Stomach smooth muscle (tissue), 2 donors: ENCODE data around the gene OGFOD3.

Experiments
- H3K27ac ChIP-seq: one replicate; pipeline ENCODE4 v1.7.0; 2013; ENCODE audit warnings: mild to moderate bottlenecking, low read length, inconsistent platforms
- H3K27me3 ChIP-seq, 2 donors: one replicate each; pipeline ENCODE4 v1.7.0; 2013; ENCODE audit warnings: low read length in 2 of 2; ENCODE audit not compliant: insufficient read depth in 2 of 2, control insufficient read depth in 1 of 2
- H3K36me3 ChIP-seq, 2 donors: one replicate each; pipeline ENCODE4 v1.7.0; 2013; ENCODE audit warnings: low read length in 2 of 2; ENCODE audit not compliant: control insufficient read depth in 2 of 2, insufficient read depth in 2 of 2
- H3K4me1 ChIP-seq: one replicate; pipeline ENCODE4 v1.7.0; 2013; ENCODE audit warnings: low read length; ENCODE audit not compliant: control insufficient read depth, insufficient read depth
- H3K4me3 ChIP-seq, 2 donors: one replicate each; pipeline ENCODE4 v1.7.0; 2013; ENCODE audit warnings: low read length in 2 of 2
- H3K9ac ChIP-seq, 2 donors: one replicate each; pipeline ENCODE4 v1.7.0; 2013; ENCODE audit warnings: low read length in 2 of 2, mild to moderate bottlenecking in 1 of 2
- H3K9me3 ChIP-seq, 2 donors: one replicate each; pipeline ENCODE4 v1.7.0; 2013; ENCODE audit warnings: low read length in 2 of 2; ENCODE audit not compliant: control insufficient read depth in 2 of 2
- donor health status: healthy.
- donor health status: Pancreatic carcinoma.

The OGFOD3 gene

GRCh38 chr17:82446124-82446523, 27.7 kb upstream of the OGFOD3 start:
- H3K27ac ChIP-seq, result no peak overlapping the region
- H3K9me3 ChIP-seq, result no peaks in the 10 kb centered on the region
- H3K4me1 ChIP-seq, result peaks cover 21% of the 10 kb centered on the region
- no peak overlapping the region for H3K4me3 ChIP-seq
- peaks cover 4 to 8% of the 10 kb centered on the region in 2 donors for H3K36me3 ChIP-seq
- no peak overlapping the region for H3K9ac ChIP-seq
- no peaks in the 10 kb centered on the region for H3K27me3 ChIP-seq

GRCh38 chr17:82445542-82445941, 27.2 kb upstream of the OGFOD3 start:
- Histone ChIP-seq H3K9me3 (no peaks in the 10 kb centered on the region), H3K36me3 (peaks cover 4 to 8% of the 10 kb centered on the region in 2 donors)

GRCh38 chr17:82444941-82445521, 26.6 kb upstream of the OGFOD3 start:
- Histone ChIP-seq H3K9me3 (no peaks in the 10 kb centered on the region), H3K9ac (no peak overlapping the region), H3K4me3 (no peak overlapping the region), H3K4me1 (peaks cover 19% of the 10 kb centered on the region), H3K27me3 (no peaks in the 10 kb centered on the region), H3K27ac (no peak overlapping the region), H3K36me3 (peaks cover 4 to 8% of the 10 kb centered on the region in 2 donors)

More at GRCh38 chr17:82445542-82445941, 27.2 kb upstream of the OGFOD3 start:
- no peak overlapping the region for H3K9ac ChIP-seq
- H3K4me1 ChIP-seq, result peaks cover 21% of the 10 kb centered on the region
- no peak overlapping the region for H3K27ac ChIP-seq
- no peaks in the 10 kb centered on the region for H3K27me3 ChIP-seq
- no peak overlapping the region for H3K4me3 ChIP-seq

DNA sequence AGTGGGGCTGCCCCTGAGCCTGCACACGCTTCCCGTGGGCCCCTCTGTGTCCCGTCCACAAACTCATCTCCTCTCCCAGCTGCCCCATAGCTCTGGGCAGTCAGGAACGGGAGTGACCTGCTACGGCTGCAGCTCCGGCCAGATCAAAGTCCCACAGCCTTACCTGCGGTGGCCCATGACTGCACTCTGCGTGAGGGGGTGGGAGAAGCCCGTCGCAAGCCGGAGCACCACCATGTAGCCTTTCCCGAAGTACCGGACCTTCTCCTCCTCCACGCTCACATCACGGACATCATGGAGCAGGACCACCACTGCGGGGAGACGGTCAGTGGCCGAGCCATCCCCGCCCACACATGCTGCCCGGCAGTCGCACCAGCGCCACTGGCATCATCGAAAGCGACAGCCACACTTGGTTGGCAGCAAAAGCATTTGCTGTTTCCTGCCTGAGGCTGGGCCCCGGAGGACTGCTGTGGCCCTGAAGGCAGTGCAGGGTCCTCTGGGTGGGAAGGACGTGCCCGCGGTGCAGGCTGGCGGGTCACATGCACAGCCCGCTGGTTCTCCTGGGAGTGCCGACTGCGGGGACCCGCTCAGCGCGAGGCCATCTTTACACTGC, 26.0 kb upstream of the OGFOD3 start:
- H3K9ac ChIP-seq, result no peak overlapping the region
- H3K27ac ChIP-seq, result no peak overlapping the region
- peaks cover 13% of the 10 kb centered on the region for H3K4me1 ChIP-seq
- no peaks in the 10 kb centered on the region for H3K27me3 ChIP-seq
- H3K4me3 ChIP-seq, result no peak overlapping the region
- H3K36me3 ChIP-seq, result peaks cover 4 to 8% of the 10 kb centered on the region in 2 donors
- H3K9me3 ChIP-seq, result no peaks in the 10 kb centered on the region

DNA sequence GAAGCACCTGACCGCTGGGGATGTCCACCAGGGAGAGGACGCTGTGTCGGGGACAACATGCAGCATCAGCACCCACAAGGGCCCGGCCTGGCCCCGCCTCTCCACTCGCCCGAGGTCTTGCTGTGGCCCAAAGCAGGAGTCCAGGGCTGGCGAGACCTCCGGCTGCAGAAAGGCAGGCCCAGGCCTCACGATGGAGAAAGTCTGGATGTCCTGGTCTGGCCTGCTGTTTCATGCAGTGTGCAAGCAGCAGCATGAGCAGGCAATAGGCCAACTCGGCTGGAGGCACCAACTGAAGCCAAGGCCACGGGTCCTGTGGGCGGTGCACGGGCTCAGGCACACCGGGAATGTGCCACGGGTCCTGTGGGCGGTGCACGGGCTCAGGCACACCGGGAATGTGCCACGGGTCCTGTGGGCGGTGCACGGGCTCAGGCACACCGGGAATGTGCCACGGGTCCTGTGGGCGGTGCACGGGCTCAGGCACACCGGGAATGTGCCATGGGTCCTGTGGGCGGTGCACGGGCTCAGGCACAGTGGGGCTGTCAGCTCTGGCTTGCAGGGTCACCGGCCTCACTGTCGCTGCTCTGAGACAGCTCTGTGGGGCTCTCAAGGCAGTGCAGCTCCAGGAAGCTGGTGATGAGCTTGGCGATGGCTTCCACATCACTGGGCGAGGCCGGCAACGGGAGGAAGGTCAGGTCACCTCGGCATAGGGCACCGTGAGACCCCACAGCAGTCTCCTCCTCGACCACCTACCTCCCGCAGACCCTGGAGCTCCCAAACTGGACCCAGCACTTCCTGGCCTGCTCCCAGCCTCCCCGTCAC, 25.3 kb upstream of the OGFOD3 start:
- no peaks in the 10 kb centered on the region for H3K9me3 ChIP-seq
- H3K4me3 ChIP-seq, result no peak overlapping the region
- H3K27me3 ChIP-seq, result no peaks in the 10 kb centered on the region
- H3K4me1 ChIP-seq, result peaks cover 8% of the 10 kb centered on the region
- peaks cover 4 to 8% of the 10 kb centered on the region in 2 donors for H3K36me3 ChIP-seq
- no peak overlapping the region for H3K27ac ChIP-seq
- H3K9ac ChIP-seq, result no peak overlapping the region

DNA sequence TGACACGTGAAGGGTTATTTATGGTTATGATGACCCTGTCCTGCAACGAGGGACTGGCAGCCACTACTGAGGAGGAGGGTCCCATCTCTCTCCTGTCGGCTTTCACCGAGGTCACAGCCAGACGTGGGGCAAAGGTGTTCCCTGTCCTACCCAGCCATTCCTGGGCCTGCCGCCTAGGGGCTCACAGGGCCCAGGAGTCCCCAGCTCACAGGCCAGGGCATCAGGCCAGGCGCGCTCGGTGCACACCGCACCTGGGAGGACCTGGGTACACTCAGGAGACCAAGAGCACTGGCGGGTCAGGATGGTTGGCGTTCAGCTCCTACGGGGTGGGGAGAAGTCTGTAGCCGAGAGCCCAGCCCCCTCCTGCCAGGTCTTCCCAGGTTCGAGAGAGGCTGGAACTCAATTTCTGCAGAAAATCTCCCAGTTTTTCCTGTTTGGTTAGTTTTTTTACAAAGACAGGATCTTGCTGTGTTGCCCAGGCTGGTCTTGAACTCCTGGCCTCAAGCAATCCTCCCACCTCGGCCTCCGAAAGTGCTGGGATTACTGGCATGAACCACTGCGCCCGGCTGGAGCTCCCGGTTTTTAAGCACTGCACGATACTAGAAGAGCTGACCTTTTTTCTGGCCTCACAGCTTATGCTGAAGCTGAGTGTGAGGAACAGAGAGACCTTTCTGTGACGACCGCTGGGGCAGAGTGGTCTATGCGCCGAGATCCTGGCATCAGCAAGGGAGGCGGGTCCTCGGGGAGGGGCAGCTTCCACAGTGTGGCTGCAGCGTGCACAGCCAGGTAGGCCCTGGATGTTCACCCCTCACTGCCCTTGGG, 24.5 kb upstream of the OGFOD3 start:
- H3K9ac ChIP-seq, result no peak overlapping the region

DNA sequence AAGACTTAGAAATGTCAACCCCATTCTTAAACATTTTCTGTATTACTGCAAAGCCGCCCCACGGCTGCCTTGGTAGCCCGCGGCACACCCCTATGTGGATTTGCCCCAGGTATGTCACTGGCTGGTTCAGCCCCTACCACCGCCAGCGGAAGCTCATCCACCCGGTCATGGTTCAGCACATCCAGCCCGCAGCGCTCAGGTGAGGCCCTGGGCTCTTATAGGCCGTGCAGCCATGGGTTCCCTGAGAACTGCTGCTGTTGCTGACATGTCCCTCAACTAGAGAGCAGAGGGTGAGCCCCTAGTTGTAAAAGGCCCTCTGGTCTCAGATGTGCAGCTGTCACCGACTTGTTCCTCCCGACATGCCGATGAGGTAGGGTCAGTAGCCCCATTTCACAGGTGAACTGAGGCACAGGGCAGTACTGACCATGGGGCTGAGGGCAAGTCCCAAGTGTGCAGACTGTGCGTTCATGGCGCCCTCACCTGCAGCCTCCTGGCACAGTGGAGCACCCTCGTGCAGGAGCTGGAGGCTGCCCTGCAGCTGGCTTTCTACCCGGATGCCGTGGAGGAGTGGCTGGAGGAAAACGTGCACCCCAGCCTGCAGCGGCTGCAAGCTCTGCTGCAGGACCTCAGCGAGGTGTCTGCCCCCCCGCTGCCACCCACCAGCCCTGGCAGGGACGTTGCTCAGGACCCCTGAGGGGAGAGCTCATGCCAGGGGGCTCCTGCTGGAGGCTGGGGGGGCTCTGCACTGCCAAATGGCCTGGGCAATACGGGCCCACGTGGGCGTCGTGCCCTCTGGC, 23.5 kb upstream of the OGFOD3 start:
- H3K4me3 ChIP-seq, result no peak overlapping the region
- H3K36me3 ChIP-seq, result peaks cover 4 to 8% of the 10 kb centered on the region in 2 donors
- H3K9me3 ChIP-seq, result no peaks in the 10 kb centered on the region
- H3K27ac ChIP-seq, result no peak overlapping the region
- no peak overlapping the region for H3K9ac ChIP-seq
- peaks cover 8% of the 10 kb centered on the region for H3K4me1 ChIP-seq
- no peaks in the 10 kb centered on the region for H3K27me3 ChIP-seq

More for the DNA sequence above, 24.5 kb upstream of the OGFOD3 start:
- H3K36me3 ChIP-seq, result peaks cover 4 to 8% of the 10 kb centered on the region in 2 donors
- H3K27ac ChIP-seq, result no peak overlapping the region
- H3K9me3 ChIP-seq, result no peaks in the 10 kb centered on the region
- H3K27me3 ChIP-seq, result no peaks in the 10 kb centered on the region
- H3K4me3 ChIP-seq, result no peak overlapping the region
- peaks cover 8% of the 10 kb centered on the region for H3K4me1 ChIP-seq

DNA sequence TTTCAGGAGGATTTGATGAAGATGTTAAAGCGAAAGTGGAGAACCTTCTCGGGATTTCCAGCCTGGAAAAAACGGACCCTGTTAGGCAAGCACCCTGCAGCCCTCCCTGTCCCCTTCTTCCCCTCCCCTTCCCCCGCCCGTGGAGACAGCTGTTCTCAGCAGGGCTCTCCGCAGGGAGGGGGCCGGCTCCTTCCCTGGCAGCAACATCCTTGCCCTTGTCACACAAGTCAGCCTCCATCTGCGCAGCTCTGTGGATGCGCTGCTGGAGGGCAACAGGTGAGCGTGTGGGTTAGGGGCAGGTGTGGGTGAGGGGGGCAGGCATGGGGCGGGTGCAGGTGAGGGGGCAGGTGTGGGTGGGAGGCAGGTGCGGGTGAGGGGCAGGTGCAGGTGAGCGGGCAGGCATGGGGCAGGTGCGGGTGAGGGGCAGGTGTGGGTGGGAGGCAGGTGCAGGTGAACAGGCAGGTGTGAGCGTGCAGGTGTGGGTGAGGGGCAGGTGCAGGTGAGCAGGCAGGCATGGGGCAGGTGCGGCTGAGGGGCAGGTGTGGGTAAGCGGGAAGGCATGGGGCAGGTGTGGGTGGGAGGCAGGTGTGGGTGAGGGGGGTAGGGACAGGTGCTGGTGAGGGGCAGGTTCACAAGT, 22.7 kb upstream of the OGFOD3 start:
- Histone ChIP-seq H3K27me3 (no peaks in the 10 kb centered on the region), H3K36me3 (peaks cover 4 to 8% of the 10 kb centered on the region in 2 donors), H3K27ac (no peak overlapping the region), H3K9ac (no peak overlapping the region), H3K4me3 (no peak overlapping the region), H3K4me1 (peaks cover 8% of the 10 kb centered on the region), H3K9me3 (no peaks in the 10 kb centered on the region)

GRCh38 chr17:82440469-82440981, 22.1 kb upstream of the OGFOD3 start:
- peaks cover 4% of the 10 kb centered on the region for H3K4me1 ChIP-seq
- no peaks in the 10 kb centered on the region for H3K27me3 ChIP-seq
- H3K27ac ChIP-seq, result no peak overlapping the region
- no peaks in the 10 kb centered on the region for H3K9me3 ChIP-seq
- no peak overlapping the region for H3K9ac ChIP-seq
- H3K36me3 ChIP-seq, result peaks cover 4 to 8% of the 10 kb centered on the region in 2 donors
- no peak overlapping the region for H3K4me3 ChIP-seq
